ENCODE measurements around the gene ATOH1. TPM values are rescaled to one million over a fixed set of nuclear protein-coding genes. Genes with fewer than 3 reads are reported as not detected.

ATOH1 gene
- total and polyA plus RNA-seq, 10 of the 15 experiments (the other 5 are each of a cell fraction or from before 2014, with no cell fraction given), result not detected

DNA sequence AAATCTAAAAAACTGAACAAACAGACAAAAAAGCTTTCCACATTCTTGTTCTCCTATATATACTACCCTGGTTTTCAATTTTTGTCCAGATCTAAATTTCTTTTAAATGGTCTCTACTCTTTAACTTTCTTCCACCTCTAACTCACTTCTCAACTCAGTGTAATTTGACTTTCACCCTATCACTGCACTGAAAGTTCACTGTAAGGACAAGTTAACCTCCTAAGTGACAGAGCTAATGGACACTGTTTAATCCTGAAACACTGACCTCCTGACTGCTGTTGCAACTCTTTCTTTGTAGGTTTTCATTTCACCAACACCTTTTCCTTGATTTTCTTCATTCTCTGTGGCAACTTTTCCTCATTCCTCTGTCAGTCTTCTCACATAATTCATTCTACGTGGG, 50.0 kb downstream of the ATOH1 start:
- CTCF ChIA-PET, result no interaction called here
- TF ChIP-seq, protein P1, sequence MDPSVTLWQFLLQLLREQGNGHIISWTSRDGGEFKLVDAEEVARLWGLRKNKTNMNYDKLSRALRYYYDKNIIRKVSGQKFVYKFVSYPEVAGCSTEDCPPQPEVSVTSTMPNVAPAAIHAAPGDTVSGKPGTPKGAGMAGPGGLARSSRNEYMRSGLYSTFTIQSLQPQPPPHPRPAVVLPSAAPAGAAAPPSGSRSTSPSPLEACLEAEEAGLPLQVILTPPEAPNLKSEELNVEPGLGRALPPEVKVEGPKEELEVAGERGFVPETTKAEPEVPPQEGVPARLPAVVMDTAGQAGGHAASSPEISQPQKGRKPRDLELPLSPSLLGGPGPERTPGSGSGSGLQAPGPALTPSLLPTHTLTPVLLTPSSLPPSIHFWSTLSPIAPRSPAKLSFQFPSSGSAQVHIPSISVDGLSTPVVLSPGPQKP (IDR thresholded peaks at IDR 0.05; ENCODE audit: low read depth, low read length), result no peak
- no peak for TF ChIP-seq CEBPB (IDR thresholded peaks at IDR 0.05; ENCODE audit: borderline replicate concordance in 1 of 2, low read depth in 2 of 2, low read length in 2 of 2)
- Histone ChIP-seq H3K4me3 (no peak overlapping the region), H3K4me1 (ENCODE audit: control insufficient read depth, insufficient read depth, low read length) (no peaks in the 10 kb centered on the region), H3K79me2 (ENCODE audit: control insufficient read depth, insufficient read depth, low read length) (no peaks in the 10 kb centered on the region), H4K20me1 (ENCODE audit: control insufficient read depth, insufficient read depth) (no peaks in the 10 kb centered on the region), H3K27ac (ENCODE audit: control insufficient read depth, insufficient read depth) (no peak overlapping the region), H3K4me2 (ENCODE audit: control insufficient read depth, insufficient read depth) (no peak overlapping the region), H3K36me3 (ENCODE audit: control insufficient read depth in 2 of 2, insufficient read depth in 2 of 2, low read length in 1 of 2) (no peaks in the 10 kb centered on the region), H3K9ac (ENCODE audit: control insufficient read depth, insufficient read depth, low read length) (no peak overlapping the region), H3K9me3 (replicated peaks; ENCODE audit: control insufficient read depth, insufficient read depth, low read length) (no peaks in the 10 kb centered on the region), H3K27me3 (replicated peaks in 1 of 2; ENCODE audit: control insufficient read depth in 2 of 2, insufficient read depth in 2 of 2, low read length in 1 of 2) (no peaks in the 10 kb centered on the region), H2AFZ (ENCODE audit: control insufficient read depth, low read depth, low read length) (no peak overlapping the region)
- DNase-seq (ENCODE audit: low read depth, low spot score) (no peak), ATAC-seq (peak; percentile 68), FAIRE-seq (no peak)
- WGBS (ENCODE audit: insufficient coverage, insufficient replicate concordance, low lambda C conversion rate, missing lambda C conversion rate), result 33% methylated on average over 1 of the region's 1 CpG
- POLR2A ChIA-PET, result no interaction called here
- RAD21 ChIA-PET (ENCODE audit: unreplicated experiment), result no interaction called here
- intact Hi-C loops (cut with micrococcal nuclease; ENCODE audit: unreplicated experiment) (no loop called here), in situ Hi-C loops (cut with MboI) (no loop called here)
- BruUV-seq (replicated peaks), result no TSS peak
- SMC1A ChIA-PET (ENCODE audit: uncharacterized antibody, unreplicated experiment), result interaction anchor here (1.5 kb wide), 1 partner anchor 23 kb away, joined by 3 read pairs; no protein-coding TSS in a partner anchor

DNA sequence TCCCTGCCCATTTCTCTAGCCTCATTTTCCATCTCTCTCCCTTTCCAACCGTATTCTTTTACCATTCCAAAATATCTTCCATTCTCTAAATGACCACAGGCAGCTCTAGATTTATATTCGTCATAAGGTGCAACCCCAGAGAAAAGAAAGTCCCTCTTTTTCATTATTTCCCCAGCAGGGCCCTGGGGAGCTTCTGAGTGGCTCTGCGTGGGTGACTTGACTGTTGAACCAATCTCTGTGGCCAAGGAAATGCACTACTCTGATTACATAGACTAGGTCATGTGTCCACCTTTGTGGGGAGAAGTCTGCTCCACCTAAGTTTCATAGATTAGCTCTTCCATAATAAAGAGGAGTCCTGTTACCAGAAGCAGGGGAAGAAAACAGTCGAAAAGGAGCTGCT, 51.4 kb downstream of the ATOH1 start:
- Histone ChIP-seq H3K4me3 (no peak overlapping the region), H3K4me1 (ENCODE audit: control insufficient read depth, insufficient read depth, low read length) (no peaks in the 10 kb centered on the region), H2AFZ (ENCODE audit: control insufficient read depth, low read depth, low read length) (no peak overlapping the region), H3K79me2 (ENCODE audit: control insufficient read depth, insufficient read depth, low read length) (no peaks in the 10 kb centered on the region), H4K20me1 (ENCODE audit: control insufficient read depth, insufficient read depth) (no peaks in the 10 kb centered on the region), H3K27ac (ENCODE audit: control insufficient read depth, insufficient read depth) (no peak overlapping the region), H3K27me3 (replicated peaks in 1 of 2; ENCODE audit: control insufficient read depth in 2 of 2, insufficient read depth in 2 of 2, low read length in 1 of 2) (no peaks in the 10 kb centered on the region), H3K9ac (ENCODE audit: control insufficient read depth, insufficient read depth, low read length) (no peak overlapping the region), H3K4me2 (ENCODE audit: control insufficient read depth, insufficient read depth) (no peak overlapping the region), H3K36me3 (ENCODE audit: control insufficient read depth in 2 of 2, insufficient read depth in 2 of 2, low read length in 1 of 2) (no peaks in the 10 kb centered on the region), H3K9me3 (replicated peaks; ENCODE audit: control insufficient read depth, insufficient read depth, low read length) (no peaks in the 10 kb centered on the region)
- WGBS (ENCODE audit: insufficient coverage, insufficient replicate concordance, low lambda C conversion rate, missing lambda C conversion rate), result 8% methylated on average over 4 of the region's 4 CpGs
- FAIRE-seq (no peak), DNase-seq (ENCODE audit: low read depth, low spot score) (no peak), ATAC-seq (peak; percentile 95)
- intact Hi-C loops (cut with micrococcal nuclease; ENCODE audit: unreplicated experiment), result no loop called here
- ChIA-PET SMC1A (ENCODE audit: uncharacterized antibody, unreplicated experiment) (interaction anchor here (1.1 to 2.0 kb wide), 2 partner anchors 10 to 18 kb away, joined by 5 to 9 read pairs; no protein-coding TSS in a partner anchor), CTCF (interaction anchor here (0.9 to 1.1 kb wide), 3 partner anchors 10 to 19 kb away, joined by 3 to 4 read pairs (median 4); no protein-coding TSS in a partner anchor), POLR2A (no interaction called here), RAD21 (ENCODE audit: unreplicated experiment) (interaction anchor here (0.6 to 0.9 kb wide), 3 partner anchors 12 to 117 kb away, joined by 3 to 4 read pairs (median 3); no protein-coding TSS in a partner anchor)
- no TSS peak for BruUV-seq (replicated peaks)
- in situ Hi-C loops (cut with MboI), result no loop called here
- TF ChIP-seq NFYB (IDR thresholded peaks at IDR 0.05; ENCODE audit: insufficient read depth, low read depth, low read length), result 0 out of 2 replicates have a peak, but pooled peaks have one; percentile 25
- TF ChIP-seq CREM (IDR thresholded peaks at IDR 0.05; ENCODE audit: low read depth), result no peak
- TF ChIP-seq JUNB (IDR thresholded peaks at IDR 0.05), result no peak
- TF ChIP-seq, protein P2, sequence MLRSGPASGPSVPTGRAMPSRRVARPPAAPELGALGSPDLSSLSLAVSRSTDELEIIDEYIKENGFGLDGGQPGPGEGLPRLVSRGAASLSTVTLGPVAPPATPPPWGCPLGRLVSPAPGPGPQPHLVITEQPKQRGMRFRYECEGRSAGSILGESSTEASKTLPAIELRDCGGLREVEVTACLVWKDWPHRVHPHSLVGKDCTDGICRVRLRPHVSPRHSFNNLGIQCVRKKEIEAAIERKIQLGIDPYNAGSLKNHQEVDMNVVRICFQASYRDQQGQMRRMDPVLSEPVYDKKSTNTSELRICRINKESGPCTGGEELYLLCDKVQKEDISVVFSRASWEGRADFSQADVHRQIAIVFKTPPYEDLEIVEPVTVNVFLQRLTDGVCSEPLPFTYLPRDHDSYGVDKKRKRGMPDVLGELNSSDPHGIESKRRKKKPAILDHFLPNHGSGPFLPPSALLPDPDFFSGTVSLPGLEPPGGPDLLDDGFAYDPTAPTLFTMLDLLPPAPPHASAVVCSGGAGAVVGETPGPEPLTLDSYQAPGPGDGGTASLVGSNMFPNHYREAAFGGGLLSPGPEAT (IDR thresholded peaks at IDR 0.05; ENCODE audit: low read depth), result peak; percentile 72; the same call in 1 of the 2 replicates
- TF ChIP-seq HDGF (IDR thresholded peaks at IDR 0.05), result no peak
- peak; percentile 55; the same call in 1 of the 2 replicates for TF ChIP-seq BCL11A (IDR thresholded peaks at IDR 0.05; ENCODE audit: low read depth, low read length)
- TF ChIP-seq IKZF2 (IDR thresholded peaks at IDR 0.05), result peak; percentile 28 to 46; a peak in 2 of 4 replicates
- TF ChIP-seq, protein P3, sequence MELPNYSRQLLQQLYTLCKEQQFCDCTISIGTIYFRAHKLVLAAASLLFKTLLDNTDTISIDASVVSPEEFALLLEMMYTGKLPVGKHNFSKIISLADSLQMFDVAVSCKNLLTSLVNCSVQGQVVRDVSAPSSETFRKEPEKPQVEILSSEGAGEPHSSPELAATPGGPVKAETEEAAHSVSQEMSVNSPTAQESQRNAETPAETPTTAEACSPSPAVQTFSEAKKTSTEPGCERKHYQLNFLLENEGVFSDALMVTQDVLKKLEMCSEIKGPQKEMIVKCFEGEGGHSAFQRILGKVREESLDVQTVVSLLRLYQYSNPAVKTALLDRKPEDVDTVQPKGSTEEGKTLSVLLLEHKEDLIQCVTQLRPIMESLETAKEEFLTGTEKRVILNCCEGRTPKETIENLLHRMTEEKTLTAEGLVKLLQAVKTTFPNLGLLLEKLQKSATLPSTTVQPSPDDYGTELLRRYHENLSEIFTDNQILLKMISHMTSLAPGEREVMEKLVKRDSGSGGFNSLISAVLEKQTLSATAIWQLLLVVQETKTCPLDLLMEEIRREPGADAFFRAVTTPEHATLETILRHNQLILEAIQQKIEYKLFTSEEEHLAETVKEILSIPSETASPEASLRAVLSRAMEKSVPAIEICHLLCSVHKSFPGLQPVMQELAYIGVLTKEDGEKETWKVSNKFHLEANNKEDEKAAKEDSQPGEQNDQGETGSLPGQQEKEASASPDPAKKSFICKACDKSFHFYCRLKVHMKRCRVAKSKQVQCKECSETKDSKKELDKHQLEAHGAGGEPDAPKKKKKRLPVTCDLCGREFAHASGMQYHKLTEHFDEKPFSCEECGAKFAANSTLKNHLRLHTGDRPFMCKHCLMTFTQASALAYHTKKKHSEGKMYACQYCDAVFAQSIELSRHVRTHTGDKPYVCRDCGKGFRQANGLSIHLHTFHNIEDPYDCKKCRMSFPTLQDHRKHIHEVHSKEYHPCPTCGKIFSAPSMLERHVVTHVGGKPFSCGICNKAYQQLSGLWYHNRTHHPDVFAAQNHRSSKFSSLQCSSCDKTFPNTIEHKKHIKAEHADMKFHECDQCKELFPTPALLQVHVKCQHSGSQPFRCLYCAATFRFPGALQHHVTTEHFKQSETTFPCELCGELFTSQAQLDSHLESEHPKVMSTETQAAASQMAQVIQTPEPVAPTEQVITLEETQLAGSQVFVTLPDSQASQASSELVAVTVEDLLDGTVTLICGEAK (IDR thresholded peaks at IDR 0.05; ENCODE audit: borderline replicate concordance), result no peak
- peak; percentile 73; the same call in 1 of the 2 replicates for TF ChIP-seq RAD51 (IDR thresholded peaks at IDR 0.05)

Data from GM12878 (cell line).